Limb (tissue), 2 donors: Measurements from ENCODE around the gene KCNJ3.
"Not testable (repeated sequence)": the region's sequence is repeated elsewhere in the genome, so short reads cannot be mapped to it uniquely, and the experiment has no call there.

Source experiments
- DNase-seq, 2 donors: peaks; one replicate each; pipeline ENCODE4 v3.0.0-alpha.2; 2016; ENCODE audit errors: extremely low spot score in 2 of 2

The KCNJ3 gene

DNA sequence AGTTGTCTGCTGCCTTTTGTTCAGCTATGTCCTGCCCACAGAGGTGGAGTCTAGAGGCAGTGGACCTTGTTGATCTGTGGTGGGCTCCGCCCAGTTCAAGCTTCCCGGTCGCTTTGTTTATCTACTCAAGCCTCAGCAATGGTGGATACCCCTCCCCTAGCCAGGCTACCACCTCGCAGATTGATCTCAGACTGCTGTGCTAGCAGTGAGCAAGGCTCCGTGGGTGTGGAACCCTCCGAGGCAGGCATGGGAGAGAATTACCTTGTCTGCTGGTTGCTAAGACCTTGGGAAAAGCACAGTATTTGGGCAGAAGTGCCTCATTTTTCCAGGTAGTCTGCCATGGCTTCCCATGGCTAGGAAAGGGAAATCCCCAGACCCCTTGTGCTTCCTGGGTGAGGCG, 146.0 kb downstream of the KCNJ3 start:
- no peak for DNase-seq

- DNase-seq, result no peak
Measured at GRCh38 chr2:154846842-154847241, 148.3 kb downstream of the KCNJ3 start.

DNA sequence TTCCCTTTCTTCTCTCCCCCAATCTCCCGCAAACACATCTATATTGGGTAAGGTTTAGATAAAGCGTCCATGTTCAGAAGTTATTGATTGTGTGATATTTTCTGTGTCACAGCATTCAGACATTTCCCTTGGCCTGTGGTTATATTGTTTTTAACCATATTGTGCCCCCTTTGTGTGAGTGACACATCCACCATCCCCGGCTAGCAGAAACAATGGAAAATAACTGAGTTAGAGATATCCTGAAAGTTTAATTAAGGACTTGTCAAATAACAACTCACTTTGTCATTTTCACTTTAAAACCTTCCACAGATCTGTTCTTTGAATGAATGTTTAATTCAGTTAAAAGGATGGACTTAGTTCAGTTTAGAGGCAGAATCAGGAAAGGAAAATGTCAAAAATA, 151.0 kb downstream of the KCNJ3 start:
- DNase-seq, result no peak

DNA sequence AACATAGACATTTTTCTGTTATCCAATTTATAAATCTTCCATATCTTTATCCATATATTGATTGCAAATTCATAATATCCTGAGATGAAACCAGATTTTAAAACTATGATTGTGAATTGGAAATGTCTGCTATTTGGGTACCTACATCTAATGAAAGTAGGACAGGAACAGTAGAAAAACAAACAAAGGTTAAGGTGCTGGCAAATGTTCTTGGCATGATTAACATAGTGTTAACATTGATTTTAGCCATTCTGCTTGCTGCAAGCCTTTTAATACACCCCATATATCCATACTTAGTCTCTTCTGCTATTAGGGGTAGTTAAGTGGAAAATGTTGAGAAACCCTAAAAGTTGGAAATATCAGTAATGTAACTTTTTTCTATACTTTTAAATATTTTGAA, 152.0 kb downstream of the KCNJ3 start:
- no peak for DNase-seq

- no peak for DNase-seq
Measured at GRCh38 chr2:154855138-154855537, 156.6 kb downstream of the KCNJ3 start.

DNA sequence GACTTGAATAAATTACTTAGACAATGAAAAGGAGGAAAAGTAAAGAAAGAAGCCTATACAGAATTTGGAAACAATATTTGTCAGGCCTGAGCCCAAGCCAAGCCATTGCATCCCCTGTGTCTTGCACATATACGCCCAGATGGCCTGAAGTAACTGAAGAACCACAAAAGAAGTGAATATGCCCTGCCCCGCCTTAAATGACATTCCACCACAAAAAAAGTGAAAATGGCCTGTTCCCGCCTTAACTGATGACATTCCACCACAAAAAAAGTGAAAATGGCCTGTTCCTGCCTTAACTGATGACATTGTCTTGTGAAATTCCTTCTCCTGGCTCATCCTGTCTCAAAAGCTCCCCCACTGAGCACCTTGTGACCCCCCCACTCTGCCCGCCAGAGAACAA, 168.7 kb downstream of the KCNJ3 start:
- DNase-seq, result not testable (repeated sequence)

DNA sequence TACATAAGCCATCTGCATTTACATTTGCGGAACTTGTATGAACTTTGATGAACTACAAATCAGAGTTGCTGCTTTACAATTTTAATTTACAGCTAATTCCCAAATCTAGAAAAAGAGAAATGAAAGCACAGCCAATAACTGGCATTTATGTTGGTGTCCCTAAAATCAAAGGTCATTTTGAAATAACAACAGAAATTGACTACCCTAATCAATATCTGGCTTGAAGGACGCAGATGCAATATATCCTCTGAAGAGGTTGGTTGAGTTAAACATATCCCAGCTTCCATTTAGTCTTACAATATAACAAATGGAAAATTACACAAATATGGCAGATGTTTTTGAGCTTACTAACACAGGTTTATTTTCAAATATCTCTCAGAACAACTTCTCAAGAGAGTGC, 177.5 kb downstream of the KCNJ3 start:
- DNase-seq, result no peak

DNA sequence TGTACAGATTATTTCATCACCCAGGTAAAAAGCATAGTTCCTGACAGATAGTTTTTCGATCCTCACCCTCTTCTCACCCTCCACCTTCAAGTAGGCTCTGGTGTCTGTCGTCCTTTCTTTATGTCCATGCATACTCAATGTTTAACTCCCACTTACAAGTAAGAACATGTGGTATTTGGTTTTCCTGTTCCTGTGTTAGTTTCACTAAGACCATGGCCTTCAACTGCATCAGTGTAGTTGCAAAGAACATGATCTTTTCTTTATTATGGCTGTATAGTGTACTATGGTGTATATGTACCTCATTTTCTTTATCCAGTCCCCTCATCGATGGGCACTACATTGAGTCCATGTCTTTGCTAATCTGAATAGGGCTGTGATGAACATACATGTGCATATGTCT, 184.2 kb downstream of the KCNJ3 start:
- no peak for DNase-seq

GRCh38 chr2:154886316-154886715, 187.8 kb downstream of the KCNJ3 start:
- no peak for DNase-seq

DNA sequence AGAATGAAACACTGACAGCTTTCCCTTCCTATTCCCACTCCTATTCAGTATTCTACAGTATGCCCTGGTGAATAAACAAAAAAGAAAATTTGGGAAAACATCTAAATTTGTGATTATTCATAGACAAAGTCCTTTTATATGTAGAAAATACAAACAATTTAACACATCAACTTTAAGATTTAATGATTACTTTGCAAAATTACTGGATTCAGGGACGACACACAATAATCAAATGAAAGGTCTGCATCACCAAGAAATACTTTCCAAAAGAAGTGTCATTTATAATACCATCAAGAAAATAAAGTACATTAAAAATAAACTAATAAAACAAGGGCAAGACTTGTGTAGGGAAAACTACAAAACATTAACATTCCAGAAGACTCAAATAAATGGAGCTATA, 199.8 kb downstream of the KCNJ3 start:
- no peak for DNase-seq

GRCh38 chr2:154901063-154901462, 202.6 kb downstream of the KCNJ3 start:
- DNase-seq, result no peak
